ENCODE data around the gene RABGGTA.

The RABGGTA gene

GRCh38 chr14:24255931-24256711, 15.3 kb downstream of the RABGGTA start:
- H3K36me3 ChIP-seq (ENCODE audit: control insufficient read depth, insufficient read depth, low read length) = no peaks in the 10 kb centered on the region
- H3K4me3 ChIP-seq (ENCODE audit: low read depth, low read length) = no peak overlapping the region
- no peak overlapping the region for H3K9ac ChIP-seq
- no peaks in the 10 kb centered on the region for H3K9me3 ChIP-seq (ENCODE audit: control insufficient read depth, low read length)
- H3K79me2 ChIP-seq = no peaks in the 10 kb centered on the region
- no peak overlapping the region for H2AFZ ChIP-seq
- no peaks in the 10 kb centered on the region for H3K27me3 ChIP-seq (ENCODE audit: control insufficient read depth, insufficient read depth, low read length)
- no peak overlapping the region for H3K4me2 ChIP-seq (ENCODE audit: low read length)
- H3K4me1 ChIP-seq = no peaks in the 10 kb centered on the region
- no peak overlapping the region for H3K27ac ChIP-seq
- no peak for TF ChIP-seq CTCF (IDR thresholded peaks at IDR 0.05)

- Histone ChIP-seq H3K4me3 (ENCODE audit: low read depth, low read length) (no peak overlapping the region), H3K27me3 (ENCODE audit: control insufficient read depth, insufficient read depth, low read length) (no peaks in the 10 kb centered on the region), H3K27ac (no peak overlapping the region), H2AFZ (no peak overlapping the region), H3K9me3 (ENCODE audit: control insufficient read depth, low read length) (no peaks in the 10 kb centered on the region), H3K4me1 (no peaks in the 10 kb centered on the region), H3K79me2 (no peaks in the 10 kb centered on the region), H3K4me2 (ENCODE audit: low read length) (no peak overlapping the region), H3K9ac (no peak overlapping the region), H3K36me3 (ENCODE audit: control insufficient read depth, insufficient read depth, low read length) (no peaks in the 10 kb centered on the region)
- TF ChIP-seq CTCF (IDR thresholded peaks at IDR 0.05) = no peak
Measured at GRCh38 chr14:24255438-24255837, 16.0 kb downstream of the RABGGTA start.

- Histone ChIP-seq H3K4me1 (no peaks in the 10 kb centered on the region), H3K9me3 (ENCODE audit: control insufficient read depth, low read length) (no peaks in the 10 kb centered on the region), H3K4me2 (ENCODE audit: low read length) (no peak overlapping the region), H3K79me2 (no peaks in the 10 kb centered on the region), H3K27me3 (ENCODE audit: control insufficient read depth, insufficient read depth, low read length) (no peaks in the 10 kb centered on the region), H3K9ac (no peak overlapping the region), H3K4me3 (ENCODE audit: low read depth, low read length) (no peak overlapping the region), H2AFZ (no peak overlapping the region), H3K27ac (no peak overlapping the region), H3K36me3 (ENCODE audit: control insufficient read depth, insufficient read depth, low read length) (no peaks in the 10 kb centered on the region)
- no peak for TF ChIP-seq CTCF (IDR thresholded peaks at IDR 0.05)
Measured at GRCh38 chr14:24254630-24255392, 16.6 kb downstream of the RABGGTA start.

- no peak overlapping the region for H3K27ac ChIP-seq
- no peak overlapping the region for H3K4me3 ChIP-seq (ENCODE audit: low read depth, low read length)
- H3K27me3 ChIP-seq (ENCODE audit: control insufficient read depth, insufficient read depth, low read length) = no peaks in the 10 kb centered on the region
- no peaks in the 10 kb centered on the region for H3K36me3 ChIP-seq (ENCODE audit: control insufficient read depth, insufficient read depth, low read length)
- H3K9ac ChIP-seq = no peak overlapping the region
- no peaks in the 10 kb centered on the region for H3K4me1 ChIP-seq
- no peak overlapping the region for H2AFZ ChIP-seq
- H3K4me2 ChIP-seq (ENCODE audit: low read length) = no peak overlapping the region
- TF ChIP-seq CTCF (IDR thresholded peaks at IDR 0.05) = no peak
- H3K9me3 ChIP-seq (ENCODE audit: control insufficient read depth, low read length) = no peaks in the 10 kb centered on the region
- H3K79me2 ChIP-seq = no peaks in the 10 kb centered on the region
Measured at GRCh38 chr14:24253936-24254335, 17.5 kb downstream of the RABGGTA start.
